Stimulated activated CD8-positive, alpha-beta memory T cell treated with anti-CD3 and anti-CD28 coated beads, Interleukin-15, amount 100 ng/mL, for 24 hours (primary cell): Measurements from ENCODE around the gene NEURL1.

Source experiments
- DNase-seq: peaks from one replicate; pipeline ENCODE4 v3.0.0-alpha.2; 2020; ENCODE audit warnings: low read depth

NEURL1 gene

DNA sequence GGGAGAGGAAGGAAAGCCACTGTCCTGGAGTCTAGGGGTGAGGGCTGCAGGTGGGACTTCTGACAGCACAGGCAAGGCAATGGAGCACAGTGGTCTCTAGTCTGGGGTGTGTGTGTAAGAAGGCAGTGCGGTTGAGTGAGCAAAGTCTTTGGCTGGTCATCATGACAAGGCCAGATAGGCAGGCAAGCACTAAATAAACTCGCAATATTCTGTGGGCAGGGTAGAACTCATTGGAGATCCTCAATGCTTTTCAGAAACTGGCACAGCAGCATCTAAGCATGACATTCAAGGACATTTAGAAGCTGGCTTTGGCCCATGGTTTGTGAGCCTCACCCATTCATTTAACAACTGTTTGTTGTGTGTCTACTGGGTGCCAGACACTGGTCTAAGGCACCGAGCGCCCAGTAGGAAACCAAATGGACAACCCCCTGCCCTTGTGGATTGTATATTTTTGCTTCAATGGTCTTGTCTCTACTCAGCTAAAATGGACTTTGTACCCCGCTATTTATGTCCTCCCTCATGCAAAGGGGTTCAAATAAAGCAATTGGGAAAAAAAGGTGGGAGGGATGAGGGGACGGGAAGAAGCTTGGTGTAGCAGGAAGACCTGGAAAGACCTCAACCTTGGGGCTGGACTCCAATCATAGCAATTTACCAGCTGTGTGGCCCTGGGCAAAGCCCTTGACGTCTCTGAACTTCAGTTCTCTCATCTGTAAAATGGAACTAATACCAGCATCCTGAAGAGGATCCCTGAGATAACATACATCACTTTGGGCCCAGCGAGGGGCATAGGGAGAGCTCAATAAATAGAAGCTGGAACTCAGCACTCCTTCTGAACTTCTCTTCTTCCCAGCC is 116.0 kb downstream of the NEURL1 start:
- no peak for DNase-seq

DNA sequence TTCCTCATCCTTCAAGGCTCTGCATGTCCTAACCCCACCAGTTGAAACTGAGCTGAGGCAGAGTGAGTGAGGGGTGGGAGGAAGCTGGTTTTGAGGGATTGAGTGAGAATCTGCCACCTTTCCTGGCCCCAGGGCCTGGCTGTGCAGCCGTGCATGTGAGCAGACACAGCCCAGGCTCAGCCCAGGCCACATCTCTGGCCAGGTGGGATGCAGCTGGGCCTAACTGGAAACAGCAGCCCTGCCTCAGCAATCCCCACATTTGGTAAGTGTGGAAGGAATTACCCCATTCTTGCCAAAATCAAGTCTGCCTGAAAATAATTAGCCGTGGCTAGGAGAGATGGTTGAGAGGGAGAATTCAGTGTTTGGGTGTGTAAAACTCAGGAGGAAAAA is 116.6 kb downstream of the NEURL1 start:
- no peak for DNase-seq

DNA sequence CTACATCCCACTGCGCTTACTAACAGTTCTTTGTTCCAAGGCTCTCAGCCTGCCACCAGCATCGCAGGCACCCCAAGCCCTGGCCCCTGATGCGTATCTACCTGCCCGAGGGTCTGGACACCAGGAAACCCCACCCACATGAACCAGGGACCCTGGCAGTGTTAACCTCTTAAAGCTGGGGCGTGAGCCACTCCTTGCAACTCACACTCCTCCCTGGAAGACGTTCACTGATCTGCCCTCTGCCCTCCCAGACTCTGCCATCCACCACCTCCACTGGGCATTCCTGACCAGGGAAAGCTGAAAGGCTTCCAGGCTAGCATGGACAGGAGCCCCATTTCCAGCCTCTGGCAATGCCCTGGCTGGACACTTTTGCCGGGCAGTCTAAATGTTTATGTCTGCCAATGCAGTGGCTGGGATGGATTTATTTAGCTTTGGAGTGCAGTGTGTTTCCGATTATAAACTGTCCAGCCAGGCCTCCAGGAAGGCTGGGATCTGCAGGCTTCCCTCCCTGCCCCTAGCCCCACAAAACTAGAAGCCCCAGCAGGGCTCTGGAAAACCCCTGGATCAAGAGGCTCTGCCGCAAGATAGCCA is 117.5 kb downstream of the NEURL1 start:
- no peak for DNase-seq

- no peak for DNase-seq
Measured at GRCh38 chr10:103612462-103613365, 119.2 kb downstream of the NEURL1 start.

DNA sequence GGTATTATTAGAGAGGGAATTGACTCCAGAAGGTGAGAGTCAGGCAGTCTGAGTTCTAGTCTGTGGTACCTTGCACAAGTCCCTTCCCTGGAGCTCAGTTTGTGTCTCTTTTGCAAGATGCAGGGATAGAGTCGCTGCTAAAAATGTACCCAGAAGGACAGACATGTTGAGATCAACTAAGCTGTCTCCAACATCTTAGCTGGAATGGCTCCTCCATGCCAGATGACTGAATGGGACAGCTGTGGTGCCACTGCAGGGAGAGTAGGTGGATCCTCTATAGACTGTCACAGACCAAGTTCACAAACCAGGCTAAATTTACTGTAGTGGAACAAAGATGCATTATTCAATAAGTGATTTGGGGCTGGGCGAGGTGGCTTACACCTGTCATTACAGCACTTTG is 120.1 kb downstream of the NEURL1 start:
- DNase-seq = no peak

DNA sequence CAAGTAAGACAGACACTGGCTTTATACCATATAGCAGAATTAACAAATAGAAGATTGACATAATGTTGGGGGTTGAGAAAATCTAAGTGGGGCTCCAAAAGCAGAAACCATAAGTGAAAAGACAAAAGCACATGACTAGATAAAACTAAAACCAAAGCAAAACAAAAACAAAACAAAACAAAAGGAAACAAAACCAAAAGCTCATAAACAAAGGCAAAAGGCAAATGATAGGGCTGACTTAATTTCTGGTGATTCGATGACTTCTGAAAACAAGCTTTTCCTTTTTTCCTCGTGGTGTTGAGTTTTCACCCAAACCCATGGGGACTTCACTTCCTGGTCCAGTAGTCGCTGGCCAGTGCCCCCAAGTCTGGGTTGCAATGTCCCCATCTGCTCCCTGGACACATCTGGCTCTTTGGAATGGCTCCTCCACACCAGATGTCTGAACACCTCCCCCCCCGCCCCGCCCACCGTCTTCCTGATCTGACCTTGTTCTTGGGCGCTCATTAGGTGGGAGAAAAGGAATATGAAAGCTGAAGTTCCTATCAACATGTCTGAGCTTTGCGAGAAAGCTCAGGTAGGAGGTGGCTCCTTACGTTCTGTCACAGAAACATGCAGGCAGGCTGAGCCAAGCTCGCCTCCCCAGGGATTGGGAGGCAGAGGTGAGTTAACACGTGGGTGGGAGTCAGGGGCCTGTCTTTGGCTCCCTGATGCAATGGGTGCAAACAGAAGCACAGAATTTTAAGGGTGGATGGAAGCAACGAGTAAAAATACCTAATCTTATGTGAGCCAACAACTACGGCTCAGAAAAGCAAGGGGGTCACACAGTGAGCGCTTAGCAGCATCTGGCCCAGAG is 121.0 kb downstream of the NEURL1 start:
- no peak for DNase-seq

GRCh38 chr10:103616705-103617601 is 123.4 kb downstream of the NEURL1 start:
- no peak for DNase-seq

GRCh38 chr10:103617602-103618385 is 124.3 kb downstream of the NEURL1 start:
- no peak for DNase-seq

DNA sequence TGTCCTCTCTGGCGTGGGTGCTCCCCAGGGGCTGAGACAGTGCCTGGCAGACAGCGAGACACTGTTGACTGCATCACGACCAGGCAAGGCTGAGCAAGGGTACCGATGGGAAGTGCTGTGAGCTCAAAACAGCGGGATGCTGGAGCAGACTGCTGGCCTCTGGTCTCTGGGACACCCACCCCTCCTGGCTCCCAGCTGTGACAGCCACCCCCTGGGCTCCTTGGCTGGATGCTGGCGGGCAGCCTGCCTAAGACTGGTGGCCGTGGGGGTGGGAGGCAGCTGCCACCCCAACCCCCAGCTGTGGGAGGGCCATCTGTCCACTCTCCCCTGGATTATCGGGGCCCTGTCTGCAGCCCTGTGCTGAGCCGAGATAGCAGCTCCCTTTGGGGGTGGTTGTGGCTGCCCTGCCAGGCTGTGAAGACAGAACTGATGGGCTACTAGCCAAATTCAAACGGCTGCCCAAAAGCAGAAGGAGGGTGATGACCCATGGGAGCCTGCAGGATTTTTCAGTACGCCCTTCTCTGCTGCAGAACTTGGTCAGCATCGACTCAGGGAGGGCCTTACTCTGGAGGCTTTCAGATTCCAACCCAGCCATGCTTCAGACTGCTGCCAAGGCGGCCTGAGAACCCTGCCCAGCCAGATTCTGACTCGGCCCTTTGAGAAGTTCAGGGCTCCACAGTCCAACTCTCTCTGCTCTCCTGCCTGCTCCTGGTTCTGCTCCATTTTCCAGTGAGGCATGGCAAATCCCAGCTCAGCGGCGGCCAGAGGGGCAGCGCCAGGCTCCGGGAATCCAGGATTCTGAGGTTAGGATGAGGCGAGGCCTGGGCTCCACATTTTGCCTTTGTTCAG is 125.3 kb downstream of the NEURL1 start:
- DNase-seq = no peak

- DNase-seq = no peak
Measured at GRCh38 chr10:103619424-103620351, 126.2 kb downstream of the NEURL1 start.

DNA sequence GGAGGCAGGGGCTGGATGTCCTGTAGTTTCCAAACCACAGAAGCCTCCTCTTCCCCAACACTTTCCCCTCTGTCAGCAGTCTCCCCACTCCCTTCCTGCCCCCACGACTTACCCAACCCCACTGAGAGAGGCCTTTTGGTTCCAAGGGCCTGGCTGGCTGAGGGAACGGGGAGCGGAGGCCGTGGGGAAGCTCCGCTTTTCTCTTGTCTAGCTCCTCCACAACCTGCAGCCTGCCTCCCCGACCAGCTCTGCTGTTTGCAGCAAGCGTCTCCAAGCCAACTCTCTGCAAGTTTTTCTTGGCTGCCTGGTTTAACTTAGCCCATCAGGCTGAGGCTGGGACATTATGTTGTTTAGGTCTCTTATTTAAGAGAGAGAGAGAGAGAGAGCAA is 126.8 kb downstream of the NEURL1 start:
- DNase-seq = no peak

DNA sequence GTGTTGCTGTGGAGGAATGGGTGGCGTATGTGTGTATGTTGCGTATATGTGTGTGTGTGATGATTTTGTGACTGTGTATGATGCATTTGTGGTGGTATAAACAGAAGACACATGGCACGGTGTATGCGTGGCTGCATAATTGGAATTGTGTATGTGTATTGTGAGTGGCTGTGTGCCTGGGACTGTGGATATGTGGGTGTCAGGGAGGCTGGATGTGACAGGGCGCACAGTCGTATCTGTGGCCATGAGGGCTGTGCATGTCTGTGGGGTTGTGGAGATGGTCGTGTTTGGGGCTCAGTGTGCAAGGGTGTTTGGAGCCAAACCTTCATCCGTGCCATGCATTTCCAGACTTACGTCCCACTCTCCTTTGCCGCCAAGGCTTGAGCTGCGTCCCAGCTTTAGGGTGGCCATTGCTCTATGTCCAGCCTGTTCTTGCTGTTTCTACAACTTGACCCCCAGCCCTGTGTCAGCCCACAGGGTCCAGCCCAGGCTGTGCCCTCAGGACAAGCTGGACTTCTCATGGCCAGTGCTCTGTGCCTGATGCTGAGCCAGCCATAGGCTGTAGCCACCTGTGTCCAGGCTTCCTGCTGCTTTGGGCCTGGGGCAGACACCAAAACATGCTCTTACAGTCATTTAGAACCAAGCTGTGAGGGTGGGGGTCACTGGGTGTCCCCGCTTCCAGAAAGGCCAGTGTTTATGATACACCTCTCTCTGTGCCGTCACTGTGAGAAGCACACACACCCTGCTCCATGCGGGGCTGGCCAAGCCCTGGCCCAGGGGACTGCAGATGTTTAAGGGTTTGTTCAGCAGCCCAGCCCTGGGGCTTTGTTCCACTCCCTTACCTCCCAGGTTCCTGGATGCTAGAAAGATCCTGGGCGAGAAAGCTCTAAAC is 127.6 kb downstream of the NEURL1 start:
- DNase-seq = no peak

DNA sequence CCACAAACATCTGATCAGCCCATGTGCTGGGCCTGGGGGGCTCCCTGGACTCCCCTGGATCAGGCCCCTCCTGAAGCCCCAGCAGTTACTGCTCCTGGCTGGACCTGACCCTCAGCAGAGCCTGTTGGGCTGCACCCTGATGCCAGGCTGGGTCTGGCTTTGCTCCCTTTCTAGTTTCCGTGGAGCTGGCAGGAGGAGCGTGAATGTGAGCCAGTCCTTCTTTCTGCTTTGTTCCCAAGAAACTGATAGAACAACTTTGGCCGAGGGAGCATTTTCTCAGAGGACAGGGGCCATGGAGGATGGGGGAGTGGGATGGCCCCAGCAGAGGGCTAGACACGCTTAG is 128.2 kb downstream of the NEURL1 start:
- no peak for DNase-seq

DNA sequence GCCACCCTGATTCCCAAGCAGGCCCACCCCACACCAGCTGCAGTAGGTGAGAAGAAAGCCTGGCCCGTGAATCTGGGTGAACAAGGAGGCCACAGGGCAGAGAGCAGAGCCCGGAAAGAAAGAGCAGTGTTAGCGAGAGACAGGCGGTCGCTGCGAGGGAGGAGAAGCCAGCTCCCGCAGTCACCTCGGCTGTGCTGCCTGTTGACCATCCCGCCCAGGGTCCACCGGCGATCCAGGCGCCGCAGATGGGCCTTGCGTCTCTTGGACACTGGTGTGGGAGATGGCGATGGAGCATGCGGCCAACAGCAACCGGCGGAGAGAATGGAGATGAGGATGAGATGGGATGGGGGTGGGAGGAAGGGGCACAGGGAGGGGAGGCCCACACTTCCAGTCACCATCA is 128.8 kb downstream of the NEURL1 start:
- no peak for DNase-seq

- DNase-seq = no peak
Measured at GRCh38 chr10:103622935-103623574, 129.6 kb downstream of the NEURL1 start.

- no peak for DNase-seq
Measured at GRCh38 chr10:103626178-103626577, 132.7 kb downstream of the NEURL1 start.
